ENCODE measurements around the gene ZNF550. TPM values are rescaled to one million over a fixed set of nuclear protein-coding genes. Genes with fewer than 3 reads are reported as not detected.

ZNF550 gene
- total and polyA plus RNA-seq, 2 donors (not counting 3 experiments of a cell fraction or from before 2014, with no cell fraction given) = 2.0 to 8.4 TPM

- no peak for TF ChIP-seq EZH2 (IDR thresholded peaks at IDR 0.05; ENCODE audit: borderline replicate concordance, low read depth, low read length, severe bottlenecking)
- BruUV-seq (replicated peaks) = no TSS peak
- H3K9ac ChIP-seq (replicated peaks; ENCODE audit: extremely low read depth, insufficient read depth, low read length) = no peak overlapping the region
- H3K36me3 ChIP-seq (ENCODE audit: control insufficient read depth in 2 of 2, extremely low read depth in 1 of 2, insufficient read depth in 2 of 2, low read length in 2 of 2) = no peaks in the 10 kb centered on the region
- peaks cover 20% of the 10 kb centered on the region for H3K9me3 ChIP-seq (replicated peaks; ENCODE audit: control insufficient read depth, insufficient read depth, low read length)
- FAIRE-seq = no peak
- dilution Hi-C loops (cut with MboI; ENCODE audit: extremely low pct_ligation_motif_present, low sequenced_read_pairs) = no loop called here
- DNase-seq (ENCODE audit: low read depth, low spot score) = no peak
- H3K4me3 ChIP-seq (replicated peaks in 1 of 3; ENCODE audit: insufficient read depth in 1 of 3, low read depth in 1 of 3, low read length in 3 of 3) = no peak overlapping the region
- H3K4me2 ChIP-seq (ENCODE audit: insufficient read depth, low read length) = no peak overlapping the region
- intact Hi-C loops (cut with micrococcal nuclease) = loop anchor here (10.0 kb wide), 1 partner anchor 152 kb away; the partner anchor contains the start of gene ZNF17
- H2AFZ ChIP-seq (ENCODE audit: low read depth, low read length) = no peak overlapping the region
- no peak overlapping the region for H3K27ac ChIP-seq (ENCODE audit: insufficient read depth, low read depth, low read length)
- no peaks in the 10 kb centered on the region for H3K9me1 ChIP-seq (replicated peaks; ENCODE audit: control insufficient read depth, extremely low read depth, insufficient read depth, low read length)
- POLR2A ChIA-PET = no interaction called here
- no peaks in the 10 kb centered on the region for H3K27me3 ChIP-seq (ENCODE audit: control insufficient read depth in 2 of 2, insufficient read depth in 2 of 2, low read length in 2 of 2)
- H3K4me1 ChIP-seq (ENCODE audit: control insufficient read depth, extremely low read depth, insufficient read depth, low read length) = no peaks in the 10 kb centered on the region
- H3K79me2 ChIP-seq (ENCODE audit: control insufficient read depth, insufficient read depth, low read length) = no peaks in the 10 kb centered on the region
- CTCF ChIA-PET = no interaction called here
- H4K20me1 ChIP-seq (replicated peaks; ENCODE audit: control insufficient read depth, extremely low read depth, insufficient read depth, low read length) = no peaks in the 10 kb centered on the region
These were observed 7.0 kb upstream of the ZNF550 start for GRCh38 chr19:57566396-57567265.

DNA sequence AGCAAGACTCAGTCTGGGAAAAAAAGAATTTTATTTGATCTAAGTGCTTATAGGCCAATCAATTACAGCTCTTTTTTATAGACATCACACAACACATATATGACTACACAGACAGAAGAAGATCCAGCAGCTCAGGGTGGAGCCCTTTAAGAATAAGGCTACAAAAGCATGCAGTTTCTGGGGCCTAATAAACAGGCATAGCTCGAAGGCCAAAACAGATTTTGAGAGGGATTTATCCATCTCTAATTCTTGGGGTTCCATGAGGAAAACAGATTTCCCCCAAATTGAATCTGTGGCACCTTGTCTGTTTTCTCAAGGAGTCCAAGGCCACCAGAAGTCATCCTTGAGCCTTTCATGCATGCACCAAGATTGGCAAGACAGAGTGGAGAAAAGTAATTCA, 3.9 kb upstream of the ZNF550 start:
- FAIRE-seq = no peak

More for the DNA sequence above, 3.9 kb upstream of the ZNF550 start:
- dilution Hi-C loops (cut with MboI; ENCODE audit: extremely low pct_ligation_motif_present, low sequenced_read_pairs) = no loop called here
- no peaks in the 10 kb centered on the region for H4K20me1 ChIP-seq (replicated peaks; ENCODE audit: control insufficient read depth, extremely low read depth, insufficient read depth, low read length)
- no TSS peak for BruUV-seq (replicated peaks)
- H3K4me3 ChIP-seq (replicated peaks in 1 of 3; ENCODE audit: insufficient read depth in 1 of 3, low read depth in 1 of 3, low read length in 3 of 3) = no peak overlapping the region
- no peaks in the 10 kb centered on the region for H3K27me3 ChIP-seq (ENCODE audit: control insufficient read depth in 2 of 2, insufficient read depth in 2 of 2, low read length in 2 of 2)
- H3K36me3 ChIP-seq (ENCODE audit: control insufficient read depth in 2 of 2, extremely low read depth in 1 of 2, insufficient read depth in 2 of 2, low read length in 2 of 2) = no peaks in the 10 kb centered on the region
- no peaks in the 10 kb centered on the region for H3K79me2 ChIP-seq (ENCODE audit: control insufficient read depth, insufficient read depth, low read length)
- intact Hi-C loops (cut with micrococcal nuclease) = loop anchor here (10.0 kb wide), 1 partner anchor 149 kb away; the partner anchor contains the start of gene ZNF17
- ChIA-PET CTCF (no interaction called here), POLR2A (no interaction called here)
- no peak overlapping the region for H2AFZ ChIP-seq (ENCODE audit: low read depth, low read length)
- H3K9me1 ChIP-seq (replicated peaks; ENCODE audit: control insufficient read depth, extremely low read depth, insufficient read depth, low read length) = no peaks in the 10 kb centered on the region
- H3K9ac ChIP-seq (replicated peaks; ENCODE audit: extremely low read depth, insufficient read depth, low read length) = no peak overlapping the region
- peaks cover 10% of the 10 kb centered on the region for H3K4me1 ChIP-seq (ENCODE audit: control insufficient read depth, extremely low read depth, insufficient read depth, low read length)
- no peak overlapping the region for H3K27ac ChIP-seq (ENCODE audit: insufficient read depth, low read depth, low read length)
- no peak overlapping the region for H3K4me2 ChIP-seq (ENCODE audit: insufficient read depth, low read length)
- H3K9me3 ChIP-seq (replicated peaks; ENCODE audit: control insufficient read depth, insufficient read depth, low read length) = peaks cover 20% of the 10 kb centered on the region
- TF ChIP-seq GATA2 (IDR thresholded peaks at IDR 0.05; ENCODE audit: insufficient read depth, insufficient read length, low read depth, low read length) = no peak
- TF ChIP-seq MYC (IDR thresholded peaks at IDR 0.05; ENCODE audit: low read depth, low read length) = no peak
- TF ChIP-seq JUN (IDR thresholded peaks at IDR 0.05; ENCODE audit: borderline replicate concordance, insufficient read depth, insufficient read length, low read depth) = no peak
- TF ChIP-seq, protein P1, sequence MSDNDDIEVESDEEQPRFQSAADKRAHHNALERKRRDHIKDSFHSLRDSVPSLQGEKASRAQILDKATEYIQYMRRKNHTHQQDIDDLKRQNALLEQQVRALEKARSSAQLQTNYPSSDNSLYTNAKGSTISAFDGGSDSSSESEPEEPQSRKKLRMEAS (IDR thresholded peaks at IDR 0.05; ENCODE audit: insufficient read depth, insufficient read length) = no peak
- TF ChIP-seq POLR2A (IDR thresholded peaks at IDR 0.05; ENCODE audit: low read depth, low read length) = no peak
- TF ChIP-seq EZH2 (IDR thresholded peaks at IDR 0.05; ENCODE audit: borderline replicate concordance, low read depth, low read length, severe bottlenecking) = no peak
- no peak for DNase-seq (ENCODE audit: low read depth, low spot score)

Data from endothelial cell of umbilical vein (primary cell).